Activated naive CD4-positive, alpha-beta T cell treated with anti-CD3 and anti-CD28 coated beads, Interleukin-2, amount 50 U/mL, for 72 hours (primary cell): ENCODE data around the gene KCNMA1. TPM values are rescaled to one million over a fixed set of nuclear protein-coding genes. Genes with fewer than 3 reads are reported as not detected.
A peak's percentile ranks its signal among the peaks of the same experiment; 100 is the strongest.
"Not testable (repeated sequence)": the region's sequence is repeated elsewhere in the genome, so short reads cannot be mapped to it uniquely, and the experiment has no call there.

Experiments used
- ATAC-seq, 2 donors: fragments of 150-1000 bp; cut with Tn5 transposase; 2 replicates each; pipeline ENCODE4 v1.10.0; 2021; ENCODE audit warnings: mild to moderate bottlenecking in 2 of 2, moderate library complexity in 2 of 2
- DNase-seq, 2 donors: peaks; one replicate each; pipeline ENCODE4 v3.0.0; 2021 to 2022; ENCODE audit warnings: low spot score in 2 of 2
- H3K27ac Mint-ChIP-seq, 2 donors: one replicate each; pipeline ENCODE4 v1.8.0; 2022; ENCODE audit warnings: mild to moderate bottlenecking in 2 of 2, mixed read lengths in 2 of 2
- H3K36me3 Mint-ChIP-seq, 2 donors: one replicate each; pipeline ENCODE4 v1.8.0; 2022; ENCODE audit warnings: mixed read lengths in 2 of 2
- H3K9me3 Mint-ChIP-seq, 2 donors: one replicate each; pipeline ENCODE4 v1.8.0; 2022; ENCODE audit warnings: mixed read lengths in 2 of 2
- total RNA-seq, 2 donors: library from RNA; stranded (reverse); gene quantifications; one replicate each; pipeline ENCODE4 v1.2.3, GENCODE V29; 2022

Gene KCNMA1
- total RNA-seq, 2 donors from 2014 or later, result not detected

- H3K36me3 Mint-ChIP-seq, result no peaks in the 10 kb centered on the region
- ATAC-seq, result no peak
- peaks cover 0 to 4% of the 10 kb centered on the region in 2 donors for H3K9me3 Mint-ChIP-seq
- no peak for DNase-seq
- H3K27ac Mint-ChIP-seq, result no peak overlapping the region
Measured at GRCh38 chr10:77669892-77670291, 32.3 kb upstream of the KCNMA1 start.

DNA sequence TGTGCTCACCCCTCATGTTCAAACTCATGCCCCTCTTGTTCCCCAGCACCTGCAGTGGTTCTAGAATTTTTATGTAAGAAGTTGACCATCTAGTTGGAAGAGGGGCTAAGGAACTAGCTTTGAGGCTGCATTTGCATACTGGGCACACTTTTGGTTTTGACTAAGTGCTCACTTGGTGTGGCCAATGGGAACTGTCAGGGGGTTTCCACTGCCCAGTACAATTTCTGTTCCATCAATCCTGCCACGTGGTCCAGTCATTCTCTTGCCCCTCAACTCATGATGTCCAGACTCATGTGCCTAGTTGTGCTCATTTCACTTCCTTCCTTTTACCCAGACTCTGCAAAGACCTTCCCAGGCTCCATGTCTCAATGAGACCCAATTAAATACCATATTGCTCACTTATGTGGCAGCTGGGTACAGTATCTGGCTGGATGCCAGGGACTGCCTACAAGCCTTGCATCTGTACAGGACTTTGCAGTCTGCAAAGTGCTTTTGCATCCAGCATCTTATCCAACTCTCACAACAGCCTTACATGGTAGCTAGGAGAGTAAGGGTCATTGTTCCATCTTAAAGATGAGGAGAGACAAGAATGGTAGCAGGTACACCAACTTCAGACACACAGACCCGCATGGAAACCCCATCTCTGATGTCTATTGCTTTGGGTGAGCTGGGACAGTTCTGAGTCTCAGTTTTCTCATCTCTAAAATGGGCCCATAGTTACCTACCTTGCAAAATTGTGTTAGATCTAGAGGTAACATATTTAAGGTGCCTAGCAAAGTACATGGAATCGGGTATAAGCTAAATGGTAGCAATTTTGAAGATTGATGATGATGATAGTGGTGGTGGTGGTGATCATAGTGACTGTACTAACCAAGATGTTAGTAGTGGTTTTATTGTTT is 30.1 kb upstream of the KCNMA1 start:
- no peaks in the 10 kb centered on the region for H3K36me3 Mint-ChIP-seq
- no peaks in the 10 kb centered on the region for H3K9me3 Mint-ChIP-seq
- H3K27ac Mint-ChIP-seq, result no peak overlapping the region
- no peak for ATAC-seq
- no peak for DNase-seq

- Mint-ChIP-seq H3K9me3 (no peaks in the 10 kb centered on the region), H3K27ac (no peak overlapping the region), H3K36me3 (no peaks in the 10 kb centered on the region)
- ATAC-seq, result no peak
- no peak for DNase-seq
Measured at GRCh38 chr10:77666821-77667220, 29.2 kb upstream of the KCNMA1 start.

DNA sequence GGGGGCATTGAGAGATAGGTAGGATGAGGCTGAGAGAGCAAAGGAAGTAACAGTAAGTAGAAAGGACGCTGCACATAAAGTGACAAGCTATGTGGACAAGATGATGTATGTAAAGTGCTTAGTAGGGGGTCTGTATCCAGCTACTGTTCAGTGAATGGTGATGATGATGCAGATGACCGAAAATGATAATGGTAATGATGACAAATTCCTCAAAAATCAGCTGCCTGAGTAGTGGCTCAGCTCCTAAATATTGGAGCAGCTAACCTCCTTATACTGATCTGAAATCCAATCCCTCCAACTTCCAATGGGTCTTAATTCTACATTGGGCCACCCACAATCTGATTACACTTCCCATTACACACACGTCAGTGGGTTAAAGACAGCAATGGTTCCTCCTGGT is 27.1 kb upstream of the KCNMA1 start:
- ATAC-seq (no peak), DNase-seq (no peak)
- peaks cover 0 to 5% of the 10 kb centered on the region in 2 donors for H3K9me3 Mint-ChIP-seq
- H3K27ac Mint-ChIP-seq, result no peak overlapping the region
- no peaks in the 10 kb centered on the region for H3K36me3 Mint-ChIP-seq

GRCh38 chr10:77664008-77664407 is 26.4 kb upstream of the KCNMA1 start:
- peaks cover 4 to 6% of the 10 kb centered on the region in 2 donors for H3K9me3 Mint-ChIP-seq

DNA sequence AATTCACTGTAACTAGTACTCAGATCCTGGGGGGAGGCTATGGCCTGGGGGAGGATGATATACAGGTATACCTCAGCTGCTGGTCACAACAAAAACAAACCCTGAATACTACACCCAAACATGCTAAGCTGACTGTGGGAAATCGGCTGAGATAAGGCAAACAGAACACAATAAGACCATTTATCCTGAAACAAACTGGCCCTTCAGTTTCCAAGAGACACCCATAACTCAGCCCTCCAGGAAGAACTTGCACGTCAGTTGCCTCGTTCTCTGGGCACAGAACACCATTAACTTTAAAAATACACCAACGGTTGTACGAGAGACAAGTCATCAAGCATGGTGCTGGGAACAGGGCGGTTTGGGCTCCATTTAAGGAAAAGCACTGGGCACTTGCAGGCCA is 24.1 kb upstream of the KCNMA1 start:
- H3K9me3 Mint-ChIP-seq, result peaks cover 6 to 14% of the 10 kb centered on the region in 2 donors
- H3K27ac Mint-ChIP-seq, result no peak overlapping the region

More at GRCh38 chr10:77664008-77664407, 26.4 kb upstream of the KCNMA1 start:
- DNase-seq, result no peak
- H3K27ac Mint-ChIP-seq, result no peak overlapping the region
- no peak for ATAC-seq
- H3K36me3 Mint-ChIP-seq, result peaks cover 0 to 3% of the 10 kb centered on the region in 2 donors

GRCh38 chr10:77661100-77661499 is 23.5 kb upstream of the KCNMA1 start:
- H3K36me3 Mint-ChIP-seq, result peaks cover 0 to 10% of the 10 kb centered on the region in 2 donors
- H3K9me3 Mint-ChIP-seq, result peaks cover 8 to 14% of the 10 kb centered on the region in 2 donors
- no peak overlapping the region for H3K27ac Mint-ChIP-seq
- no peak for DNase-seq
- no peak for ATAC-seq

More for the DNA sequence above, 24.1 kb upstream of the KCNMA1 start:
- DNase-seq (no peak), ATAC-seq (no peak)
- peaks cover 0 to 10% of the 10 kb centered on the region in 2 donors for H3K36me3 Mint-ChIP-seq

DNA sequence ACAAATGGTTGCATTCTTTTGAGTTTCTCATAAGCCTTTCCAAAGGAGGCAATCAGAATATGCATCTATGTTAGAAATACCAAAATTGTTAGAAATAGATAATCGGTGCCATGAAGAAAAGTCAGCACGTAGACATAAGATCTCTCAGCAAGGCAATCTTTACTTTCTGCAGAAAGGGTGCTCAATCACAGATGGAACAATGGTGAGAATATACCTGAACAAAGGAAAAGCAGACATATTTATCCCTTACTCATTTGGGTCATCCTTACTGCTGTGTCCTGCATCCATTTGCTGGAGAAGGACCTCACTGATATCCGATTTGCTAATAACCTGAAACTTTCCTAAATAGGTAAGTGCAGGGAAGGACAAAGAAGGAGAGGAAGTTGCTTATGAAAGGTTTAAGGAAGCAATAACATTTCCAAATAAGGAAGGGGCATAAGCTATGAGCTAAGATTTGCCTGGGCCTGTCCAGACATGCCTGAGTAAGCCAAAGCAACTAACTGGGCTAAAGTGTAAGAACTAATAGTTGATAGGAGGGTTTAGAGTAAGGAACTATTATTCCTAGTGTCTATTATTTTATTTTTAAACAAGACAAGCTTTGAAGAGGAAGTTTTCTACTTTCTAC is 21.6 kb upstream of the KCNMA1 start:
- Mint-ChIP-seq H3K27ac (peak overlapping the region in 1 of 2 donors; percentile 55), H3K36me3 (peaks cover 0 to 10% of the 10 kb centered on the region in 2 donors), H3K9me3 (peaks cover 11 to 14% of the 10 kb centered on the region in 2 donors)
- DNase-seq, ATAC-seq: not testable (repeated sequence)

GRCh38 chr10:77653210-77653609 is 15.6 kb upstream of the KCNMA1 start:
- Mint-ChIP-seq H3K27ac (no peak overlapping the region), H3K9me3 (peaks cover 13 to 15% of the 10 kb centered on the region in 2 donors), H3K36me3 (peaks cover 6 to 11% of the 10 kb centered on the region in 2 donors)
- DNase-seq, result no peak
- no peak for ATAC-seq

- H3K9me3 Mint-ChIP-seq, result peaks cover 8 to 9% of the 10 kb centered on the region in 2 donors
- H3K27ac Mint-ChIP-seq, result no peak overlapping the region
- DNase-seq, result no peak
- ATAC-seq, result no peak
- H3K36me3 Mint-ChIP-seq, result peaks cover 6 to 7% of the 10 kb centered on the region in 2 donors
Measured at GRCh38 chr10:77649333-77650331, 12.0 kb upstream of the KCNMA1 start.

- ATAC-seq, result no peak
- Mint-ChIP-seq H3K36me3 (peaks cover 4 to 7% of the 10 kb centered on the region in 2 donors), H3K27ac (no peak overlapping the region), H3K9me3 (peaks cover 6 to 8% of the 10 kb centered on the region in 2 donors)
- DNase-seq, result no peak
Measured at GRCh38 chr10:77648472-77648871, 10.9 kb upstream of the KCNMA1 start.

- ATAC-seq (no peak), DNase-seq (no peak)
- no peak overlapping the region for H3K27ac Mint-ChIP-seq
- H3K9me3 Mint-ChIP-seq, result peaks cover 0 to 8% of the 10 kb centered on the region in 2 donors
- peaks cover 0 to 7% of the 10 kb centered on the region in 2 donors for H3K36me3 Mint-ChIP-seq
Measured at GRCh38 chr10:77647543-77648293, 10.1 kb upstream of the KCNMA1 start.

GRCh38 chr10:77644557-77645243 is 7.1 kb upstream of the KCNMA1 start:
- Mint-ChIP-seq H3K9me3 (no peaks in the 10 kb centered on the region), H3K36me3 (peaks cover 0 to 4% of the 10 kb centered on the region in 2 donors), H3K27ac (no peak overlapping the region)
- DNase-seq, result no peak
- no peak for ATAC-seq

- ATAC-seq (peak in 1 of 2 donors; percentile 37), DNase-seq (no peak)
- no peak overlapping the region for H3K27ac Mint-ChIP-seq
- peaks cover 0 to 10% of the 10 kb centered on the region in 2 donors for H3K36me3 Mint-ChIP-seq
- H3K9me3 Mint-ChIP-seq, result no peaks in the 10 kb centered on the region
Measured at GRCh38 chr10:77643795-77644468, 6.3 kb upstream of the KCNMA1 start.
